T-cell (primary cell): ENCODE data around the gene COX4I1. TPM values are rescaled to one million over a fixed set of nuclear protein-coding genes. Genes with fewer than 3 reads are reported as not detected.
A peak's percentile ranks its signal among the peaks of the same experiment; 100 is the strongest.
"Not testable (repeated sequence)": the region's sequence is repeated elsewhere in the genome, so short reads cannot be mapped to it uniquely, and the experiment has no call there.

ENCODE experiments used
- ATAC-seq, 4 experiments: fragments of 200-7000 bp in 3 of 4; fragments of 150-1000 bp in 1 of 4; cut with Tn5 transposase; replicated peaks in 1 of 4; 1 replicate in 3 of 4; 2 replicates in 1 of 4; pipeline ENCODE4 v1.10.0; 2021; ENCODE audit warnings: moderate library complexity in 3 of 4, mild to moderate bottlenecking in 2 of 4, moderate number of reproducible peaks in 1 of 4
- CTCF ChIA-PET, 2 donors: fragments of 300-600 bp; sonication (Branson Sonifier 250); formaldehyde crosslinking; loops; one replicate each; lab custom pipeline; 2022; ENCODE audit warnings: antibody characterized with exemption in 2 of 2; lab: Charles Lee
- POLR2A ChIA-PET, 2 donors: fragments of 300-600 bp; sonication (Branson Sonifier 250); formaldehyde crosslinking; loops; one replicate each; lab custom pipeline; 2022; ENCODE audit warnings: antibody characterized with exemption in 2 of 2; lab: Charles Lee
- DNase-seq, 35 experiments: peaks; one replicate each; pipeline versions ENCODE4 v3.0.0 to v3.0.0-alpha.2; 2013 to 2023
- H3K27ac ChIP-seq: one replicate; pipeline ENCODE4 v1.5.1; 2013; ENCODE audit warnings: low read length
- H3K27me3 ChIP-seq, 2 experiments: replicated peaks in 1 of 2; 1 replicate in 1 of 2; 2 replicates in 1 of 2; pipeline versions ENCODE4 v1.6.1 to v1.7.0; 2013; ENCODE audit warnings: low read length in 1 of 2, mixed read lengths in 1 of 2; ENCODE audit not compliant: control insufficient read depth in 2 of 2, insufficient read depth in 2 of 2; ENCODE audit errors: extremely low read depth in 1 of 2
- H3K36me3 ChIP-seq, 2 donors: 1 replicate in 1 of 2; 2 replicates in 1 of 2; pipeline versions ENCODE4 v1.6.1 to v1.7.0; 2013; ENCODE audit warnings: low read length in 1 of 2; ENCODE audit not compliant: control insufficient read depth in 2 of 2, insufficient read depth in 1 of 2; ENCODE audit errors: extremely low read depth in 1 of 2
- H3K4me1 ChIP-seq, 2 experiments: 1 replicate in 1 of 2; 2 replicates in 1 of 2; pipeline versions ENCODE4 v1.6.1 to v1.7.0; 2013; ENCODE audit warnings: low read length in 2 of 2, mixed read lengths in 1 of 2; ENCODE audit not compliant: insufficient read depth in 2 of 2, control insufficient read depth in 1 of 2; ENCODE audit errors: extremely low read depth in 1 of 2
- H3K4me3 ChIP-seq, 2 donors: 1 replicate in 1 of 2; 2 replicates in 1 of 2; pipeline versions ENCODE4 v1.5.1 to v1.7.0; 2013; ENCODE audit warnings: mild to moderate bottlenecking in 2 of 2, low read length in 1 of 2, moderate library complexity in 1 of 2; ENCODE audit not compliant: control insufficient read depth in 1 of 2; ENCODE audit errors: extremely low read depth in 1 of 2
- H3K9me3 ChIP-seq: 2 replicates; pipeline ENCODE4 v1.7.0; 2013
- H3K27ac Mint-ChIP-seq, 2 donors: one replicate each; pipeline ENCODE4 v1.8.0; 2020 to 2021; ENCODE audit warnings: mild to moderate bottlenecking in 2 of 2, mixed read lengths in 2 of 2
- H3K27me3 Mint-ChIP-seq, 2 donors: one replicate each; pipeline ENCODE4 v1.8.0; 2021 to 2022; ENCODE audit warnings: mixed read lengths in 2 of 2
- H3K36me3 Mint-ChIP-seq: one replicate; pipeline ENCODE4 v1.8.0; 2021; ENCODE audit warnings: mixed read lengths
- H3K4me1 Mint-ChIP-seq, 3 donors: one replicate each; pipeline ENCODE4 v1.8.0; 2020 to 2022; ENCODE audit warnings: mixed read lengths in 3 of 3, mild to moderate bottlenecking in 1 of 3
- H3K4me3 Mint-ChIP-seq, 3 donors: one replicate each; pipeline ENCODE4 v1.8.0; 2020 to 2022; ENCODE audit warnings: mild to moderate bottlenecking in 3 of 3, mixed read lengths in 3 of 3, moderate library complexity in 3 of 3
- H3K9me3 Mint-ChIP-seq, 3 donors: one replicate each; pipeline ENCODE4 v1.8.0; 2020 to 2022; ENCODE audit warnings: mixed read lengths in 3 of 3
- WGBS: methylation state at CpG from one replicate; pipeline ENCODE4 v1.1.5; 2013; ENCODE audit warnings: missing lambda C conversion rate; ENCODE audit not compliant: insufficient coverage; 5-methylcytosine and 5-hydroxymethylcytosine counted together
- total RNA-seq, 35 experiments: library from RNA in 6 of 35; stranded (reverse) in 6 of 35; fragments of 120-200 nt in 1 of 35; gene quantifications; one replicate each; pipeline versions ENCODE4 v1.2.1 to v1.2.4 and lab custom pipeline; 2013 to 2026

COX4I1 gene
- total RNA-seq, 5 donors from 2014 or later (not counting 1 experiment from before 2014, with no cell fraction given): 542 to 606 (median 574) TPM

DNA sequence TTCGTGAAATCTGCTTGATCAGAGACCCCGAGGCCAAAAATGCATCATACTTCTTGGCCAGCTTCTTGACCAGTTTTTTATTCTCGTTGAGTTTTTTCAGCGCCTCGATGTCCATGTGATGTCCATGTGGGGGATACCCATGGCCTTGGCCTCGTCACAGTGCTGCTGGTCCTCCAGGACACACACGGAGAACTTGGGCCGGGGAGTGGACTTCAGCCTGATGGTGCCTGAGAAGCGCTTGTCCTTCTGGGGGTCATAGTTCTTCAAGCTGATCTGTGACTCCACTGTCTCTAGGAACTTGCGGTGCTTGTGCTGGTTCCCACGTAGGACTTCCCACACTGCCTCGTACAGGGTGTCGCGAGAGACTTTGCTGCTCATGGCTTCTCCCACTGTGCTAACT lies 16.7 kb downstream of the COX4I1 start:
- ChIA-PET POLR2A (no interaction called here), CTCF (interaction anchor here in 1 of 2 donors (0.6 kb wide), 1 partner anchor 176 kb away, joined by 4 read pairs; no protein-coding TSS in a partner anchor)
- Mint-ChIP-seq H3K4me1 (peaks cover 4 to 8% (median 6%) of the 10 kb centered on the region in 3 donors), H3K36me3 (no peaks in the 10 kb centered on the region), H3K27ac (no peak overlapping the region), H3K27me3 (peaks cover 10 to 12% of the 10 kb centered on the region in 2 donors), H3K4me3 (no peak overlapping the region), H3K9me3 (no peaks in the 10 kb centered on the region)
- H3K27ac ChIP-seq: no peak overlapping the region
- WGBS: 92% methylated on average over 8 of the region's 14 CpGs
- no peaks in the 10 kb centered on the region for H3K36me3 ChIP-seq
- DNase-seq: no peak
- H3K9me3 ChIP-seq: no peaks in the 10 kb centered on the region
- H3K4me1 ChIP-seq: peaks cover 0 to 4% of the 10 kb centered on the region in 2 experiments
- H3K4me3 ChIP-seq: no peak overlapping the region
- peaks cover 0 to 32% of the 10 kb centered on the region in 2 experiments for H3K27me3 ChIP-seq
- ATAC-seq: no peak

GRCh38 chr16:85817195-85817594 lies 17.7 kb downstream of the COX4I1 start:
- H3K27ac Mint-ChIP-seq, H3K9me3 Mint-ChIP-seq, DNase-seq, ATAC-seq, H3K4me3 ChIP-seq, POLR2A ChIA-PET, H3K4me3 Mint-ChIP-seq, H3K9me3 ChIP-seq, H3K27ac ChIP-seq, H3K4me1 Mint-ChIP-seq, H3K36me3 Mint-ChIP-seq, H3K36me3 ChIP-seq: not testable (repeated sequence)
- H3K27me3 ChIP-seq: peaks cover 0 to 30% of the 10 kb centered on the region in 2 experiments
- peaks cover 5 to 10% of the 10 kb centered on the region in 2 donors for H3K27me3 Mint-ChIP-seq
- CTCF ChIA-PET: interaction anchor here (0.6 kb wide), 2 partner anchors 94 to 703 kb away, joined by 3 to 5 read pairs; no protein-coding TSS in a partner anchor
- H3K4me1 ChIP-seq: peaks cover 0 to 10% of the 10 kb centered on the region in 2 experiments
- WGBS: 89% methylated on average over 1 of the region's 6 CpGs

DNA sequence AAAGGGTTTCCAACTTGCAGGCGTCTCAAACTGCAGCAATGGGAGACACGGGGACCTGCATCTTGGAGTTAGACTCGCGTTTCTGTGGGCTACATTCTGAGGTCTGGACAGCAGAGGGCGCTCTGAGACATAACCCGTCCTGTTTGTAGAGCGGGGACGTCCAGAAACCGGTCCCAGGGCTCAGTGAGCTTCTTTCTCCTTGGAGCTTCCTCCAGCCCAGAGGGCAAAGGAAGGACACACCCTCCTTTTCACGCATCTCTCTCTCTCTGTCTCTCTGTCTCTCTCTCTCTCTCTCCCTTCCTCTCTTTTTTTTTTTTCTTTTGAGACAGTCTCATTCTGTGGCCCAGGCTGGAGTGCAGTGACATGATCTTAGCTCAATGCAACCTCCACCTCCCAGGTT lies 19.8 kb downstream of the COX4I1 start:
- Histone ChIP-seq H3K9me3 (no peaks in the 10 kb centered on the region), H3K4me3 (no peak overlapping the region), H3K36me3 (no peaks in the 10 kb centered on the region), H3K4me1 (peaks cover 0 to 10% of the 10 kb centered on the region in 2 experiments), H3K27me3 (peaks cover 0 to 28% of the 10 kb centered on the region in 2 experiments), H3K27ac (no peak overlapping the region)
- H3K9me3 Mint-ChIP-seq: no peaks in the 10 kb centered on the region
- WGBS: 0% methylated on average over 9 of the region's 10 CpGs
- DNase-seq (peak; percentile 59 to 91 (median 79)), ATAC-seq (peak; percentile 62 to 79 (median 76))
- H3K4me3 Mint-ChIP-seq: no peak overlapping the region
- no peak overlapping the region for H3K27ac Mint-ChIP-seq
- H3K4me1 Mint-ChIP-seq: peaks cover 6 to 8% (median 8%) of the 10 kb centered on the region in 3 donors
- peaks cover 4 to 5% of the 10 kb centered on the region in 2 donors for H3K27me3 Mint-ChIP-seq
- ChIA-PET POLR2A (interaction anchor here in 1 of 2 donors (0.7 kb wide), 1 partner anchor 18 kb away, joined by 3 read pairs; no protein-coding TSS in a partner anchor), CTCF (interaction anchor here (0.6 to 4.7 kb wide), 16 partner anchors 38 to 1575 kb away, joined by 3 to 98 read pairs (median 4); partner anchors contain the start of gene IRF8 (in 1 of the 2))
- no peaks in the 10 kb centered on the region for H3K36me3 Mint-ChIP-seq

DNA sequence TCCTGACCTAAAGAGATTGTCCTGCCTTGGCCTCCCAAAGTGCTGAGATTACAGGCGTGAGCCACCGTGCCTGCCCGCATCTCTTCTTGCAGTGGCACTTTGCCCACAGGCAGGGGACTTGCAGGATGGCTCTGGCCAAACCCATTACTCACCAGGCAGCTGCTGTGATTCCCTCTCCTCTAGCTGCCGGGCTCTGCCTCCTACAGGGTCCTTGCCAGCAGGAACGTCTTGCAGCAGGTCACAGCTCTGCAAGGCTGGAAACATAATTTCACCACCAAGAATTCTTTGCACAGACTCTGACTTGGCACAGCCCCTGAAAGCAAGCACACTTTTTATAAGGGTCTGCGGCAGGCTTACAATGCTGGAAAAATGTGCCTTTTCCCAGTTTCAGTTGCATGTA lies 20.3 kb downstream of the COX4I1 start:
- Mint-ChIP-seq H3K27ac (no peak overlapping the region), H3K9me3 (no peaks in the 10 kb centered on the region), H3K4me3 (no peak overlapping the region), H3K36me3 (no peaks in the 10 kb centered on the region), H3K4me1 (peaks cover 6 to 8% (median 8%) of the 10 kb centered on the region in 3 donors), H3K27me3 (peaks cover 4 to 5% of the 10 kb centered on the region in 2 donors)
- H3K27me3 ChIP-seq: peaks cover 0 to 28% of the 10 kb centered on the region in 2 experiments
- peaks cover 0 to 10% of the 10 kb centered on the region in 2 experiments for H3K4me1 ChIP-seq
- no peak overlapping the region for H3K27ac ChIP-seq
- DNase-seq: no peak
- CTCF ChIA-PET: interaction anchor here (0.6 to 4.7 kb wide), 14 partner anchors 9 to 1082 kb away, joined by 3 to 98 read pairs (median 5); partner anchors contain the start of gene IRF8 (in 1 of the 2)
- H3K36me3 ChIP-seq: no peaks in the 10 kb centered on the region
- no peak for ATAC-seq
- H3K9me3 ChIP-seq: no peaks in the 10 kb centered on the region
- WGBS: 72% methylated on average over 6 of the region's 6 CpGs
- no peak overlapping the region for H3K4me3 ChIP-seq
- POLR2A ChIA-PET: no interaction called here

DNA sequence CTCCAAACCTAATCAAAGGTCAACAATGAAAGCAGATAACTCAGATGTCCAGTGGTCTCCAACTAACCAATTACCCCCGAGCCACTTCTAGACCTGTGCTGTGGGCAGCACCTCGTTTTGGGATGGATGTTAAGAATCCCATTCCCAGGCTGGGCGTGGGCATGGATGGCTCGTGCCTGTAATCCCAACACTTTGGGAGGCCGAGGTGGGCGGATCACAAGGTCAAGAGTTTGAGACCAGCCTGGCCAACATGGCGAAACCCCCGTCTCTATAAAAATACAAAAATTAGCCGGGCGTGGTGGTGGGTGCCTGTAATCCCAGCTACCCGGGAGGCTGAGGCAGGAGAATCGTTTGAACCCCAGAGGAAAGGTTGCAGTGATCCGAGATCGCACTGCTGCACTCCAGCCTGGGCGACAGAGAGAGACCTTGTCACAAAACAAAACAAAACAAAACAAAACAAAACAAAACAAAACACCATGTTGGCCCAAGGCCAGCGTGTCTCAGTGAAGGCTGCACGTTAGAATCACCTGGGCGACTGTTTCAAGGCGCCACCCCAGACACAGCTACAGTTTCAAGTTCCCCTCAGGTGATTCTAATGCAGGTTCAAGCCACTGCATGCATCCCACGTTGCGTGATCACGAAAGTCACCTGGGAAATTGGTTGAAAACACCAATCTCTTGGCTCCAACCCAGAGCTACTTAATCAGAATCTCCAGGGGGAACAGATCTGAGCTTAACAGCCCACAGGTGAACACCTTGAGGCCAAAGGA lies 21.3 kb downstream of the COX4I1 start:
- Mint-ChIP-seq H3K4me1 (peaks cover 6 to 8% (median 8%) of the 10 kb centered on the region in 3 donors), H3K4me3 (no peak overlapping the region), H3K27me3 (peaks cover 4 to 5% of the 10 kb centered on the region in 2 donors), H3K27ac (no peak overlapping the region), H3K9me3 (no peaks in the 10 kb centered on the region), H3K36me3 (no peaks in the 10 kb centered on the region)
- POLR2A ChIA-PET: interaction anchor here in 1 of 2 donors (0.8 kb wide), 2 partner anchors 166 to 170 kb away, joined by 4 read pairs; no protein-coding TSS in a partner anchor
- CTCF ChIA-PET: interaction anchor here (0.6 to 4.7 kb wide), 21 partner anchors 8 to 699 kb away, joined by 3 to 98 read pairs (median 4); partner anchors contain the start of gene IRF8 (in 2 of the 2)
- Histone ChIP-seq H3K9me3 (no peaks in the 10 kb centered on the region), H3K4me3 (no peak overlapping the region), H3K27me3 (peaks cover 0 to 29% of the 10 kb centered on the region in 2 experiments), H3K36me3 (no peaks in the 10 kb centered on the region), H3K4me1 (peaks cover 0 to 10% of the 10 kb centered on the region in 2 experiments), H3K27ac (no peak overlapping the region)
- 64% methylated on average over 20 of the region's 22 CpGs for WGBS
- peak in 1 of 4 experiments; percentile 13 for ATAC-seq
- peak in 1 of 35 experiments; percentile 6 for DNase-seq
